T47D (cell line): ENCODE data around the gene EPG5.
"Not testable (repeated sequence)": the region's sequence is repeated elsewhere in the genome, so short reads cannot be mapped to it uniquely, and the experiment has no call there.

ENCODE experiments used
- DNase-seq, 2 experiments: peaks; one replicate each; pipeline versions ENCODE4 v3.0.0 to v3.0.0-alpha.2; 2011 to 2012; ENCODE audit warnings: low read depth in 1 of 2, low spot score in 1 of 2
- JUND ChIP-seq: IDR thresholded peaks from 2 replicates; pipeline ENCODE4 v1.6.1; 2012; ENCODE audit warnings: low read depth
- in situ Hi-C: cut with HindIII; loops from 2 replicates; pipeline ENCODE4 v1.10.0; 2016; ENCODE audit warnings: low sequenced_read_pairs, low pct_unique_long_range_greater_than_20kb

The EPG5 gene

DNA sequence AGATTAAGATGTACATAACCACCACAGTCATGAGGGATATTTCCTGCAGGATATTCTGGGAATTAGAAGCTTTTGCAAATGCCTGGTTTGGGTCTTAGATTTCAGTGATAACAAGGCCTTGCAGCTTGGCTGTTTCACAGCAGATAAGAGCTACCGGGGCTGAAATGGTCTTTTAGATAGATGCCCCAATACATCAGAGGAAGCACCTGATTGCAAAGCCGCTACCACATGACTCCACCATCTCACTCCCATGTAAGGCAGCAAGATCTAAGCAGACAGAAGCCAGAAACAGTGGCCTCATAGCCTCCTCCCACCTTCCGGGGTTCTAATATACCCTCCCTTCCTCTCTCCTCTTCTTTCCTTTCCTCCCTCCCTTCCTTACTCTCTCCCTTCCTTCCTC lies 31.1 kb upstream of the EPG5 start:
- in situ Hi-C loops = no loop called here
- DNase-seq = no peak
- no peak for TF ChIP-seq JUND

GRCh38 chr18:45997700-45998151 lies 30.6 kb upstream of the EPG5 start:
- no peak for DNase-seq
- no peak for TF ChIP-seq JUND
- in situ Hi-C loops = no loop called here

- in situ Hi-C loops = no loop called here
- TF ChIP-seq JUND = no peak
- no peak for DNase-seq
These were observed 28.3 kb upstream of the EPG5 start for GRCh38 chr18:45995461-45995860.

- TF ChIP-seq JUND = no peak
- in situ Hi-C loops = no loop called here
- peak in 1 of 2 experiments; percentile 13 for DNase-seq
These were observed 26.3 kb upstream of the EPG5 start for GRCh38 chr18:45993438-45993837.

DNA sequence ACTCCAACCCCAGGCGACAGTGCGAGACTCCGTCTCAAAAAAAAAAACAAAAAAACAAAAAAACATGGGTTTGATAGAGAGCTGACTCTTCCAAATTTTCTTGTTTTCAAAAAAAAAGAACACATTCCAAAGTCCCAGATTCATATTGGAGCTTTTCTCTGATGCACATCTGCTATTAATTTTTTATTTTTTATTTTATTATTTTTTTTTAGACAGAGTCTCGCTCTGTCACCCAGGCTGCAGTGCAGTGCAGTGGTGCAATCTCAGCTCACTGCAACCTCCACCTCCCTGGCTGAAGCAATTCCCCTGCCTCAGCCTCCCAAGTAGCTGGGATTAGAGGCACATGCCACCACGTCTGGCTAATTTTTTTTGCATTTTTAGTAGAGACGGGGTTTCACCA lies 25.4 kb upstream of the EPG5 start:
- in situ Hi-C loops, DNase-seq: not testable (repeated sequence)

DNA sequence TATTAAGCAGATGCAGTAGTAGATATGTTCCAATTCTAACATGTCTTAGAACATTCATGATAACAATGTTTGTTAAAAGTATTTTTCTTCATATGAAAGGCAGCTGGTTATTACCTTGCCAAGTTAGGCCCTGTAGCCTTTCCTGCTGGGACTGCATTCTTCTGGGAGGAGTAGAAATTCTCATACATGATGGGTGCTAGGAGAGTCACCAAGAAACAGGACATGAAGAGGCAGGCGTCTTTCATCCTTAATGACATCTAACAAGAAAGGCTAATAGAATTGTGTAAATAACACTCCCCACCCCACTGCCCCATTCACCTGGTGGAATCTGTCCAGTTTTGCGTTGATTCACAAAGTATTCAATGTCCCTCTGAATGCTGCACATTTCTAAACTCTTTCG lies 24.7 kb upstream of the EPG5 start:
- DNase-seq = no peak
- in situ Hi-C loops = no loop called here

GRCh38 chr18:45984546-45985235 lies 17.6 kb upstream of the EPG5 start:
- in situ Hi-C loops = no loop called here
- DNase-seq = no peak

More for the DNA sequence above, 24.7 kb upstream of the EPG5 start:
- no peak for TF ChIP-seq JUND

GRCh38 chr18:45981821-45982220 lies 14.7 kb upstream of the EPG5 start:
- no peak for TF ChIP-seq JUND
- in situ Hi-C loops = no loop called here

More at GRCh38 chr18:45984546-45985235, 17.6 kb upstream of the EPG5 start:
- no peak for TF ChIP-seq JUND

GRCh38 chr18:45980229-45980628 lies 13.1 kb upstream of the EPG5 start:
- DNase-seq = no peak
- in situ Hi-C loops = no loop called here
- no peak for TF ChIP-seq JUND

More at GRCh38 chr18:45981821-45982220, 14.7 kb upstream of the EPG5 start:
- DNase-seq = no peak

DNA sequence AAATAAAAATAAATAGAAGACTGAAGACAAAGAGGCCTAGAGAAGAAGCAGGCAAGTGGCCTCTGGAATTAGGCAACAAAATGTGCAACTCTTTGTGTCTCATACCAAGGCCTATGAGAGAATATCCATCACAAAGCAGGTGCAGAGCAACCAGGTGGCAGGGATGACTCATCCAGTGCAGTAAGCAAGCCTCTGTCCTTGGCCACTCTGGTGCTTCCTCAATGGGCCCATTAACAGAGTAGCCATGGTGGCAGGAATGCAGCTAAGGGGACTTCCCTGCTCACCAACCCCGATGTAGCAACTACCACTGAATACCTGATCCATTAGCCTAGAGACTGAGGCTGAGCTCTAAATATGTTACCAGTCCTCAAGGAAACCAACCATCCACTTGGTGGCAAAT lies 11.0 kb upstream of the EPG5 start:
- TF ChIP-seq JUND = no peak
- in situ Hi-C loops = no loop called here
- peak in 1 of 2 experiments; percentile 4 for DNase-seq

- no peak for TF ChIP-seq JUND
- no peak for DNase-seq
- in situ Hi-C loops = no loop called here
These were observed 9.8 kb upstream of the EPG5 start for GRCh38 chr18:45976974-45977373.

GRCh38 chr18:45976566-45976965 lies 9.4 kb upstream of the EPG5 start:
- TF ChIP-seq JUND = no peak
- in situ Hi-C loops = no loop called here
- DNase-seq = no peak

DNA sequence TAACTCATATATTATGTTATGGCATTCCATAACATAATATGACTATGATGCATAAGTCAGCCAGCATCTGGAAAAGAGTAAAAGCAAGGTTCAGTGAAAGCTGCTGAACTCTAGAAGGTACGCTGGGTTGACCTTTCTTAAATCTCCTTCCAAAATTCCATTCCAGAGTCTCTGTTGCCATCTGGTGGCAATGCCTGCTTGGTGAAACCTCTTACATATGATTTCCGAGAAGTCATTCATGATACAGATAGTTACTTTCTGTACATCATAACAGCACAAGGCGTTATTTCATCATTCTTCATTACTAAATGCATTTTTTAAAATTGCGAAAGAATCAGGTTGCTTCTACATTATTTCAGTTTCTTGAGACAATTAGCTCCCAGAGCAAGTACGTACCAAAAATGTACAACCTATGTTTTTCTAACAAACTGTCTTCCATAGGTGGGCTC lies 7.0 kb upstream of the EPG5 start:
- peak; percentile 12 to 75 for DNase-seq
- in situ Hi-C loops = no loop called here
- TF ChIP-seq JUND = no peak

DNA sequence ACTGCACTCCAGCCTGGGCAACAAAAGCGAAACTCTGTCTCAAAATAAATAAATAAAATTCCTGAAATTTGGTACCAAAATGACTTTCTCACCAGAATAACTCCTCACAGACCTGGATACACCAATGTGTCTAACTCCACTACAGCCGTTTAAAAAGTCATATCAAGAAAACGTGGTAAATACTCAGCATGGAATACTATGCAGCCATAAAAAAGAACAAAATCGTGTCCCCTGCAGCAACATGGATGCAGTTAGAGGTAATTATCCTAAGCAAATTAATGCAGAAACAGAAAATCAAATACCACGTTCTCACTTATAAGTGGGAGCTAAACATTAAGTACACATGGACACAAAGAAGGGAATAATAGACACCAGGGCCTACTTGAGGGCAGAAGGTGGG lies 2.2 kb downstream of the EPG5 start:
- DNase-seq, in situ Hi-C loops: not testable (repeated sequence)
